ENCODE results near the gene CDH24.

- TF ChIP-seq, protein P1, sequence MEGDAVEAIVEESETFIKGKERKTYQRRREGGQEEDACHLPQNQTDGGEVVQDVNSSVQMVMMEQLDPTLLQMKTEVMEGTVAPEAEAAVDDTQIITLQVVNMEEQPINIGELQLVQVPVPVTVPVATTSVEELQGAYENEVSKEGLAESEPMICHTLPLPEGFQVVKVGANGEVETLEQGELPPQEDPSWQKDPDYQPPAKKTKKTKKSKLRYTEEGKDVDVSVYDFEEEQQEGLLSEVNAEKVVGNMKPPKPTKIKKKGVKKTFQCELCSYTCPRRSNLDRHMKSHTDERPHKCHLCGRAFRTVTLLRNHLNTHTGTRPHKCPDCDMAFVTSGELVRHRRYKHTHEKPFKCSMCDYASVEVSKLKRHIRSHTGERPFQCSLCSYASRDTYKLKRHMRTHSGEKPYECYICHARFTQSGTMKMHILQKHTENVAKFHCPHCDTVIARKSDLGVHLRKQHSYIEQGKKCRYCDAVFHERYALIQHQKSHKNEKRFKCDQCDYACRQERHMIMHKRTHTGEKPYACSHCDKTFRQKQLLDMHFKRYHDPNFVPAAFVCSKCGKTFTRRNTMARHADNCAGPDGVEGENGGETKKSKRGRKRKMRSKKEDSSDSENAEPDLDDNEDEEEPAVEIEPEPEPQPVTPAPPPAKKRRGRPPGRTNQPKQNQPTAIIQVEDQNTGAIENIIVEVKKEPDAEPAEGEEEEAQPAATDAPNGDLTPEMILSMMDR (IDR thresholded peaks at IDR 0.05) = no peak
- TF ChIP-seq EP300 (IDR thresholded peaks at IDR 0.05) = no peak
Observed at GRCh38 chr14:23070262-23071129, 13.2 kb upstream of the CDH24 start.
